ENCODE data around the gene COMMD4. TPM values are rescaled to one million over a fixed set of nuclear protein-coding genes. Genes with fewer than 3 reads are reported as not detected.
"Not testable (repeated sequence)": the region's sequence is repeated elsewhere in the genome, so short reads cannot be mapped to it uniquely, and the experiment has no call there.

COMMD4 gene
- total and polyA plus RNA-seq, 2 donors (not counting 3 experiments of a cell fraction or from before 2014, with no cell fraction given): 114 to 244 TPM

GRCh38 chr15:75298541-75299310 lies 37.1 kb upstream of the COMMD4 start:
- FAIRE-seq; H3K36me3 ChIP-seq (ENCODE audit: control insufficient read depth in 2 of 2, extremely low read depth in 1 of 2, insufficient read depth in 2 of 2, low read length in 2 of 2); dilution Hi-C loops (cut with MboI; ENCODE audit: extremely low pct_ligation_motif_present, low sequenced_read_pairs); POLR2A ChIA-PET; intact Hi-C loops (cut with micrococcal nuclease); H3K79me2 ChIP-seq (ENCODE audit: control insufficient read depth, insufficient read depth, low read length); H3K9me3 ChIP-seq (replicated peaks; ENCODE audit: control insufficient read depth, insufficient read depth, low read length); H3K4me3 ChIP-seq (replicated peaks in 1 of 3; ENCODE audit: insufficient read depth in 1 of 3, low read depth in 1 of 3, low read length in 3 of 3); H3K27me3 ChIP-seq (ENCODE audit: control insufficient read depth in 2 of 2, insufficient read depth in 2 of 2, low read length in 2 of 2); H4K20me1 ChIP-seq (replicated peaks; ENCODE audit: control insufficient read depth, extremely low read depth, insufficient read depth, low read length); H3K4me1 ChIP-seq (ENCODE audit: control insufficient read depth, extremely low read depth, insufficient read depth, low read length); H3K9ac ChIP-seq (replicated peaks; ENCODE audit: extremely low read depth, insufficient read depth, low read length); H3K27ac ChIP-seq (ENCODE audit: insufficient read depth, low read depth, low read length); H2AFZ ChIP-seq (ENCODE audit: low read depth, low read length); DNase-seq (ENCODE audit: low read depth, low spot score); H3K4me2 ChIP-seq (ENCODE audit: insufficient read depth, low read length); H3K9me1 ChIP-seq (replicated peaks; ENCODE audit: control insufficient read depth, extremely low read depth, insufficient read depth, low read length); BruUV-seq (replicated peaks): not testable (repeated sequence)
- CTCF ChIA-PET: interaction anchor here (1.0 kb wide), 1 partner anchor 270 kb away, joined by 3 read pairs; no protein-coding TSS in a partner anchor

- H3K79me2 ChIP-seq (ENCODE audit: control insufficient read depth, insufficient read depth, low read length); POLR2A ChIA-PET; H4K20me1 ChIP-seq (replicated peaks; ENCODE audit: control insufficient read depth, extremely low read depth, insufficient read depth, low read length); H3K36me3 ChIP-seq (ENCODE audit: control insufficient read depth in 2 of 2, extremely low read depth in 1 of 2, insufficient read depth in 2 of 2, low read length in 2 of 2); H3K4me1 ChIP-seq (ENCODE audit: control insufficient read depth, extremely low read depth, insufficient read depth, low read length); H3K9me1 ChIP-seq (replicated peaks; ENCODE audit: control insufficient read depth, extremely low read depth, insufficient read depth, low read length); H3K9ac ChIP-seq (replicated peaks; ENCODE audit: extremely low read depth, insufficient read depth, low read length); H3K27ac ChIP-seq (ENCODE audit: insufficient read depth, low read depth, low read length); dilution Hi-C loops (cut with MboI; ENCODE audit: extremely low pct_ligation_motif_present, low sequenced_read_pairs); intact Hi-C loops (cut with micrococcal nuclease); H3K27me3 ChIP-seq (ENCODE audit: control insufficient read depth in 2 of 2, insufficient read depth in 2 of 2, low read length in 2 of 2); DNase-seq (ENCODE audit: low read depth, low spot score); H3K4me3 ChIP-seq (replicated peaks in 1 of 3; ENCODE audit: insufficient read depth in 1 of 3, low read depth in 1 of 3, low read length in 3 of 3); CTCF ChIA-PET; H3K9me3 ChIP-seq (replicated peaks; ENCODE audit: control insufficient read depth, insufficient read depth, low read length); BruUV-seq (replicated peaks); H2AFZ ChIP-seq (ENCODE audit: low read depth, low read length); H3K4me2 ChIP-seq (ENCODE audit: insufficient read depth, low read length): not testable (repeated sequence)
- TF ChIP-seq CTCF (IDR thresholded peaks at IDR 0.05; ENCODE audit: extremely low read depth in 1 of 2, insufficient read depth in 1 of 2, low read depth in 1 of 2, low read length in 2 of 2): peak; percentile 18 to 24
- FAIRE-seq: peak; percentile 38
These were observed 36.6 kb upstream of the COMMD4 start for GRCh38 chr15:75299311-75299688.

- H3K9me3 ChIP-seq (replicated peaks; ENCODE audit: control insufficient read depth, insufficient read depth, low read length); DNase-seq (ENCODE audit: low read depth, low spot score); POLR2A ChIA-PET; dilution Hi-C loops (cut with MboI; ENCODE audit: extremely low pct_ligation_motif_present, low sequenced_read_pairs); H3K36me3 ChIP-seq (ENCODE audit: control insufficient read depth in 2 of 2, extremely low read depth in 1 of 2, insufficient read depth in 2 of 2, low read length in 2 of 2); FAIRE-seq; H3K79me2 ChIP-seq (ENCODE audit: control insufficient read depth, insufficient read depth, low read length); H3K9me1 ChIP-seq (replicated peaks; ENCODE audit: control insufficient read depth, extremely low read depth, insufficient read depth, low read length); H3K4me3 ChIP-seq (replicated peaks in 1 of 3; ENCODE audit: insufficient read depth in 1 of 3, low read depth in 1 of 3, low read length in 3 of 3); H3K27me3 ChIP-seq (ENCODE audit: control insufficient read depth in 2 of 2, insufficient read depth in 2 of 2, low read length in 2 of 2); H4K20me1 ChIP-seq (replicated peaks; ENCODE audit: control insufficient read depth, extremely low read depth, insufficient read depth, low read length); H3K9ac ChIP-seq (replicated peaks; ENCODE audit: extremely low read depth, insufficient read depth, low read length); H2AFZ ChIP-seq (ENCODE audit: low read depth, low read length); H3K4me1 ChIP-seq (ENCODE audit: control insufficient read depth, extremely low read depth, insufficient read depth, low read length); H3K27ac ChIP-seq (ENCODE audit: insufficient read depth, low read depth, low read length); H3K4me2 ChIP-seq (ENCODE audit: insufficient read depth, low read length); CTCF ChIA-PET; BruUV-seq (replicated peaks): not testable (repeated sequence)
- intact Hi-C loops (cut with micrococcal nuclease): loop anchor here (10.0 kb wide), 1 partner anchor 275 kb away; the partner anchor contains the start of gene PPCDC
These were observed 35.8 kb upstream of the COMMD4 start for GRCh38 chr15:75300026-75300425.

All from endothelial cell of umbilical vein (primary cell).